Cardiac atrium fibroblast (primary cell): Measurements from ENCODE around the gene RALGDS. TPM values are rescaled to one million over a fixed set of nuclear protein-coding genes. Genes with fewer than 3 reads are reported as not detected.

Experiments
- total RNA-seq: library from RNA; depleted of rRNA; stranded (reverse); fragments of >200 nt; gene quantifications from 2 replicates; pipeline ENCODE4 v1.2.3, GENCODE V29; 2015

Gene RALGDS
- 30.5 and 32.1 TPM in 2 replicates for total RNA-seq

DNA sequence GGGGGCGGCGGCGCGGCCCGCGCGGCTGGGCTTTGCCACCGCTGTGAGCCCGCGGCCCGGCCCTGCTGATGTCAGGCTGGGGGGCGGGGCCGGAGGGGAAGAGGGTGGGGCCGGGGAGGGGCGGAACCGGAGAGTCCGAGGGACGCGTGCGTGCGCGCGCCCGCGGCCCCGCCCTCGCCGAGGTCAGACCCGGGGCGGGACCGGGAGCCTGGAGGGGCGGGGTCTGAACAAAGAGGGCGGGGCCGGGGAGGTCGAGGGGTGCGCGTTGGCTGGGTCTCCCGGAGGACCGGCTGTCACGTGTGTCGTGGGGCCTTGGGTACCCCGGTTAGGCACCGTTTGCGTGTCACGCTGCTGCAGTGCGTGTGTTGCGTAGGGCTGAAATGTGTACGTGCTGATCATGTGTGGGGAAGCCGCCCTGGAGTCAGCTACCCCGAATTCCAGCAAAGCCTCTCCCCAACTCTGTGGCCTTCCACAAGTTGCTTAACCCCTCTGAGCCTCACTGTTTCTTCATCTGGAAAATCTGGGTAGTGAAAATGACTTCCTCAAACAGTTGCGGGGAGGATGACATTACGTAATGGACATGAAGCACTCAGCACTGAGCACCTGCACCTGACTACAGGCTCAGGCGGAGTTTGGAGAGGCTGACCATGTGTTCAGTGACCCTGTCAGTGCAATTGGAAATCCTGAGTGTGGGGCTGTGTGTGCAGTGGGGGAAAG, at the start of gene RALGDS:
RALGDS (minus strand) TSS at position 43 of the 717 bp plus-strand sequence. CDS start 86 bp downstream, outside the sequence.

DNA sequence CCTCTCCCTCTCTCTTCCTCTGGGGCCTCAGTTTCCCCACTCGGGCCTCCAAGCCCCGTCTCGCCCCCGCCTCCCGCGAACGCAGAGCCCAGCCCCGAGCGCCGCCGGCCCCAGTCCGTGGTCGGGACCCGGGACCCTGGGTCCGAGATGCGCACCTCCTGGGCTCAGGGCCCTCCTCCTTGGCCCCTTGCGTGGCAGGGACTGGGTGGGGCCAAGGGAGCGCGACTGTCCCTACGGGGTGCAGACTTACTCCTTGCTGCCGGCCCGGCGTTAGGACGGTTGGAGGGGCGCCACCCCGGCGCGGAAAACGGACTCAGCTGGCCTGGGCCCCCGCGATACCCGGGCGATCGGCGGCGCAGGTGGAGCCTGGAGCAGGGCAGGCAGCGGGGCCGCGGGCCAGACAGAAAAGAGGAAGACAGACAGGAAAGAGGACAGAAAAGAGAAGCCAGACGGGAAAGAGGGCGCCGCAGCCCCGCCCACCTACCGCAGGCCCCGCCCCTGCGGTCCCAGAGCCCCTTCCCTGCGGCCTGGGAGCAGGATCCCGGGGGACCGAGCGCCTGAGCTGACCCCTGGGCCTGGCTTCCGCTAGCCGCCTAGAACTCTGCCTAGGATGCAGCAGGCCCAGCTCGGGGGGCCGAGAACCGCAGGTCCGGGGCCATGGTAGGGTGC, 42.6 kb upstream of the RALGDS start, which contains the start of gene GBGT1:
GBGT1 (minus strand) TSS at position 411 of the 669 bp plus-strand sequence. CDS start 1,502 bp downstream, outside the sequence.

DNA sequence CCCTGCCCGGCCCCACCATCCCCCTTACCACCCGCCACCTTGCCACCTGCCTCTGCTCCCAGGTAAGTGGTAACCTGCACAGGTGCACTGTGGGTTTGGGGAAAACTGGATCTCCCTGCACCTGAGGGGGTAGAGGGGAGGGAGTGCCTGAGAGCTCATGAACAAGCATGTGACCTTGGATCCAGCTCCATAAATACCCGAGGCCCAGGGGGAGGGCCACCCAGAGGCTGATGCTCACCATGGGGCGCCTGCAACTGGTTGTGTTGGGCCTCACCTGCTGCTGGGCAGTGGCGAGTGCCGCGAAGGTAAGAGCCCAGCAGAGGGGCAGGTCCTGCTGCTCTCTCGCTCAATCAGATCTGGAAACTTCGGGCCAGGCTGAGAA, 59.3 kb downstream of the RALGDS start, which contains the start of gene CEL:
CEL (plus strand) TSS at position 218 of the 382 bp plus-strand sequence; CDS start at position 240, 22 bp downstream.

Other genes starting within 250 kb of the RALGDS start
- 1.4 TPM in 1 of 2 replicates, not detected in the other for gene AK8, start 243.0 kb downstream of the RALGDS start, total RNA-seq
- 1.5 and 3.4 TPM in 2 replicates for gene SPACA9, start 242.3 kb downstream of the RALGDS start, total RNA-seq
- 21.5 and 26.4 TPM in 2 replicates for gene TSC1, start 176.6 kb downstream of the RALGDS start, total RNA-seq
- gene GFI1B, start 142.5 kb downstream of the RALGDS start, total RNA-seq, result under 0.01 TPM in 1 of 2 replicates, not detected in the other
- gene GTF3C5, start 90.2 kb downstream of the RALGDS start, total RNA-seq, result 29.6 and 31.8 TPM in 2 replicates
- gene CEL, start 59.3 kb downstream of the RALGDS start, total RNA-seq, result 0.16 and 0.36 TPM in 2 replicates
- gene GBGT1, start 42.7 kb upstream of the RALGDS start, total RNA-seq, result 4.1 and 6.3 TPM in 2 replicates
- gene OBP2B, start 88.0 kb upstream of the RALGDS start, total RNA-seq, result not detected in 2 replicates
- gene ABO, start 154.0 kb upstream of the RALGDS start, total RNA-seq, result not detected in 2 replicates
- 14.3 and 23.1 TPM in 2 replicates for gene SURF6, start 214.9 kb upstream of the RALGDS start, total RNA-seq
- 20.7 and 30.9 TPM in 2 replicates for gene MED22, start 226.9 kb upstream of the RALGDS start, total RNA-seq
- 2,808 and 3,173 TPM in 2 replicates for gene RPL7A, start 227.0 kb upstream of the RALGDS start, total RNA-seq
- 24.5 and 26.9 TPM in 2 replicates for gene SURF1, start 235.2 kb upstream of the RALGDS start, total RNA-seq
- 8.7 and 27.4 TPM in 2 replicates for gene SURF2, start 235.3 kb upstream of the RALGDS start, total RNA-seq